Epithelial cell of proximal tubule (primary cell): ENCODE data around the gene ROR2. TPM values are rescaled to one million over a fixed set of nuclear protein-coding genes. Genes with fewer than 3 reads are reported as not detected.

Experiments
- DNase-seq: peaks from one replicate; pipeline ENCODE4 v3.0.0-alpha.2; 2011; ENCODE audit warnings: low read depth
- H3K4me3 ChIP-seq: 2 replicates; pipeline ENCODE4 v1.5.1; 2011; ENCODE audit warnings: low read depth, mild to moderate bottlenecking, low read length
- total RNA-seq: library from RNA; depleted of rRNA; stranded (reverse); fragments of >200 nt; gene quantifications from 2 replicates; pipeline ENCODE4 v1.2.3, GENCODE V29; 2015
- TF ChIP-seq, protein P1 (sequence below): conservative IDR thresholded peaks from 2 replicates; pipeline ENCODE4 v1.5.1; 2012; ENCODE audit warnings: low read depth, mild to moderate bottlenecking, low read length

Gene ROR2
- total RNA-seq, 1 donor from 2014 or later = 3.1 TPM

- H3K4me3 ChIP-seq = no peak overlapping the region
- no peak for DNase-seq
- TF ChIP-seq, protein P1, sequence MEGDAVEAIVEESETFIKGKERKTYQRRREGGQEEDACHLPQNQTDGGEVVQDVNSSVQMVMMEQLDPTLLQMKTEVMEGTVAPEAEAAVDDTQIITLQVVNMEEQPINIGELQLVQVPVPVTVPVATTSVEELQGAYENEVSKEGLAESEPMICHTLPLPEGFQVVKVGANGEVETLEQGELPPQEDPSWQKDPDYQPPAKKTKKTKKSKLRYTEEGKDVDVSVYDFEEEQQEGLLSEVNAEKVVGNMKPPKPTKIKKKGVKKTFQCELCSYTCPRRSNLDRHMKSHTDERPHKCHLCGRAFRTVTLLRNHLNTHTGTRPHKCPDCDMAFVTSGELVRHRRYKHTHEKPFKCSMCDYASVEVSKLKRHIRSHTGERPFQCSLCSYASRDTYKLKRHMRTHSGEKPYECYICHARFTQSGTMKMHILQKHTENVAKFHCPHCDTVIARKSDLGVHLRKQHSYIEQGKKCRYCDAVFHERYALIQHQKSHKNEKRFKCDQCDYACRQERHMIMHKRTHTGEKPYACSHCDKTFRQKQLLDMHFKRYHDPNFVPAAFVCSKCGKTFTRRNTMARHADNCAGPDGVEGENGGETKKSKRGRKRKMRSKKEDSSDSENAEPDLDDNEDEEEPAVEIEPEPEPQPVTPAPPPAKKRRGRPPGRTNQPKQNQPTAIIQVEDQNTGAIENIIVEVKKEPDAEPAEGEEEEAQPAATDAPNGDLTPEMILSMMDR = peak; percentile 57
Observed at GRCh38 chr9:91758491-91758981, 191.5 kb downstream of the ROR2 start.

DNA sequence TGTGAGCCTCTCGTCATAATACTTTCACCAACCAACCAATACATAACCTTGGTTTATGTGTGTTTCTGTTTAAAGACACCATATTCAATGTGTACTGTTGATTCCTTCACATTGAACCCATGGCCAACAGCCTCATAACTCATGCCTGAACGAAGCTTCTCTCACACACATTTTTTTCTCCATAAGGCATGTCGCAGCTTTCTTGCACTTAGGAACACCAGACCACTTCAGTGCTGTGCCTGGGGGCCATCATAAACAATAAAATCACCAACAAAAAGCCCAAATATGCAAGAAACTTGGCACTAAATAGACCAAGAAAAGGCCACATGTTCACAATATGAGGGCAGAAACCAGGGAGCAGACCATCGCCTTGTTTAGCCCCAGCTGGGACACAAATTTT is 192.2 kb downstream of the ROR2 start:
- TF ChIP-seq, protein P1 = no peak
- H3K4me3 ChIP-seq = no peak overlapping the region
- DNase-seq = no peak

- TF ChIP-seq, protein P1 = no peak
- no peak for DNase-seq
- H3K4me3 ChIP-seq = no peak overlapping the region
Observed at GRCh38 chr9:91756510-91756780, 193.6 kb downstream of the ROR2 start.

DNA sequence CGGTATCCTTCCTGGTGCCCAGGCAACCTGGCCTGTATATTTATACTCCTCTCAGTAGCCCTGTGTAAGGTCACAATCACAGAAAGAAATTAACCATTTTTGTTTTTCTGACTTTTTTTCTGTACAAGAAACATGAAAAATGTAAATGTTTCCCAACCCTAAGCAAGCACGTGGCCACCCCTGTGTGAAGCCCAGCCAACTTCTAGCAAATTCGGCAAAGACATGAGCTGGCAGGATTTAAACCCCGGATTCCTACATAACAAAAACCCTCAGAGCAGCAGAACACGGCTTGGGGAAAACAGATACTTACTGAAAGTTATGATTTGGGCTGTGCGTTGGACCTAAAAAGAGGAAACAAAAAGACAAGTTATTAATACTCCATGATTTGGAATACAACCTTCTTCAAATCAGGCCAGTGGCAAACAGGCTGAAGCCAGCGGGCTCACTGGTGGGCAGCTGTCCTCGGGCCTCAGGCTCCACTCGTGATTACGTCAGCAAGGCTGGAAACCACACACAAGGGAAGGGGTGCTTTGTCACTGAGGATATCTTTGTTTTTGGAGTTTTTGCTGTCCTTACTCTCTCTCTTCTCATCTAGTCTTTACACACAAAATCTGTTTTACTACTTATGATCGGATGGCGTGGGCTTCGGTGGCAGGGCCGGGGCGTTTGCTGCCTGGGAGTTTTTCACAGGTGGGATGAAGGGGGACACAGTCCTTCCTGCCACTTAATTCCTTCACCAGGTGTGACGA is 194.1 kb downstream of the ROR2 start:
- no peak for DNase-seq
- TF ChIP-seq, protein P1 = no peak

GRCh38 chr9:91753711-91754110 is 196.3 kb downstream of the ROR2 start:
- no peak overlapping the region for H3K4me3 ChIP-seq
- TF ChIP-seq, protein P1 = no peak
- no peak for DNase-seq

More for the DNA sequence above, 194.1 kb downstream of the ROR2 start:
- no peak overlapping the region for H3K4me3 ChIP-seq

- TF ChIP-seq, protein P1 = no peak
- H3K4me3 ChIP-seq = no peak overlapping the region
- no peak for DNase-seq
Observed at GRCh38 chr9:91751922-91752321, 198.1 kb downstream of the ROR2 start.

DNA sequence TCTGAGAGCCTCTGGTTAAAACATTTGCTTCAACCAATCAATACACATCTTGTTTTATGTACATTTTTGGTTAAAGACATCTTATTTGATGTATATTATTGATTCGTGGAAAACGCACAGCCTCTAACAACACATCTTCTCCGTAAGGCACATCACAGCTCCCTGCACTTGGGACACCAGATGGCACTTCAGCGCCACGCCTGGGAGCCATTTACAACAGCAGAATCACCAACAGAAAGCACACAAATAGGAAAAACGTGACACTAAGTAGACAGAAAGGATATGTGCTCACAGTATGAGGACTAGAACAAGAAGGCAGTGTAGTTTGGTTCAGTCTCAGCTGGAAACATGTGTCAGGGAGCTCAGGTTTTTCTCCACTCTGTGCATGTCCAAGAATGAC is 199.7 kb downstream of the ROR2 start:
- TF ChIP-seq, protein P1 = no peak
- DNase-seq = no peak
- no peak overlapping the region for H3K4me3 ChIP-seq
